ENCODE results near the gene CACNA1C.
"Not testable (repeated sequence)": the region's sequence is repeated elsewhere in the genome, so short reads cannot be mapped to it uniquely, and the experiment has no call there.

CACNA1C gene

GRCh38 chr12:2112401-2112800, 59.6 kb downstream of the CACNA1C start:
- no peak for DNase-seq (ENCODE audit: low read depth)

GRCh38 chr12:2113119-2113912, 60.5 kb downstream of the CACNA1C start:
- no peak for DNase-seq (ENCODE audit: low read depth)

- DNase-seq (ENCODE audit: low read depth): no peak
These were observed 61.3 kb downstream of the CACNA1C start for GRCh38 chr12:2114071-2114470.

- DNase-seq (ENCODE audit: low read depth): no peak
These were observed 62.5 kb downstream of the CACNA1C start for GRCh38 chr12:2115101-2115845.

GRCh38 chr12:2117541-2117940, 64.8 kb downstream of the CACNA1C start:
- no peak for DNase-seq (ENCODE audit: low read depth)

- no peak for DNase-seq (ENCODE audit: low read depth)
These were observed 65.3 kb downstream of the CACNA1C start for GRCh38 chr12:2118061-2118460.

- DNase-seq (ENCODE audit: low read depth): no peak
These were observed 65.9 kb downstream of the CACNA1C start for GRCh38 chr12:2118481-2119255.

GRCh38 chr12:2119266-2119665, 66.5 kb downstream of the CACNA1C start:
- DNase-seq (ENCODE audit: low read depth): no peak

GRCh38 chr12:2120982-2121758, 68.4 kb downstream of the CACNA1C start:
- no peak for DNase-seq (ENCODE audit: low read depth)

- no peak for DNase-seq (ENCODE audit: low read depth)
These were observed 71.8 kb downstream of the CACNA1C start for GRCh38 chr12:2124466-2125023.

- no peak for DNase-seq (ENCODE audit: low read depth)
These were observed 73.1 kb downstream of the CACNA1C start for GRCh38 chr12:2125651-2126522.

- DNase-seq (ENCODE audit: low read depth): no peak
These were observed 74.1 kb downstream of the CACNA1C start for GRCh38 chr12:2126676-2127406.

GRCh38 chr12:2129076-2129475, 76.3 kb downstream of the CACNA1C start:
- DNase-seq (ENCODE audit: low read depth): no peak

GRCh38 chr12:2135661-2136418, 83.1 kb downstream of the CACNA1C start:
- DNase-seq (ENCODE audit: low read depth): not testable (repeated sequence)

GRCh38 chr12:2136901-2137300, 84.1 kb downstream of the CACNA1C start:
- no peak for DNase-seq (ENCODE audit: low read depth)

GRCh38 chr12:2137711-2138110, 84.9 kb downstream of the CACNA1C start:
- DNase-seq (ENCODE audit: low read depth): no peak

GRCh38 chr12:2138294-2138693, 85.5 kb downstream of the CACNA1C start:
- DNase-seq (ENCODE audit: low read depth): no peak

GRCh38 chr12:2138871-2139308, 86.1 kb downstream of the CACNA1C start:
- no peak for DNase-seq (ENCODE audit: low read depth)

- DNase-seq (ENCODE audit: low read depth): no peak
These were observed 86.9 kb downstream of the CACNA1C start for GRCh38 chr12:2139651-2140050.

Measured in stimulated activated CD8-positive, alpha-beta memory T cell treated with anti-CD3 and anti-CD28 coated beads, Interleukin-15, amount 100 ng/mL, for 24 hours (primary cell).